Fibroblast of skin of right quadriceps (primary cell): ENCODE results near the gene TNFRSF13B.

ENCODE experiments used
- DNase-seq: peaks from one replicate; pipeline ENCODE4 v3.0.0-alpha.2; 2013

The TNFRSF13B gene

DNA sequence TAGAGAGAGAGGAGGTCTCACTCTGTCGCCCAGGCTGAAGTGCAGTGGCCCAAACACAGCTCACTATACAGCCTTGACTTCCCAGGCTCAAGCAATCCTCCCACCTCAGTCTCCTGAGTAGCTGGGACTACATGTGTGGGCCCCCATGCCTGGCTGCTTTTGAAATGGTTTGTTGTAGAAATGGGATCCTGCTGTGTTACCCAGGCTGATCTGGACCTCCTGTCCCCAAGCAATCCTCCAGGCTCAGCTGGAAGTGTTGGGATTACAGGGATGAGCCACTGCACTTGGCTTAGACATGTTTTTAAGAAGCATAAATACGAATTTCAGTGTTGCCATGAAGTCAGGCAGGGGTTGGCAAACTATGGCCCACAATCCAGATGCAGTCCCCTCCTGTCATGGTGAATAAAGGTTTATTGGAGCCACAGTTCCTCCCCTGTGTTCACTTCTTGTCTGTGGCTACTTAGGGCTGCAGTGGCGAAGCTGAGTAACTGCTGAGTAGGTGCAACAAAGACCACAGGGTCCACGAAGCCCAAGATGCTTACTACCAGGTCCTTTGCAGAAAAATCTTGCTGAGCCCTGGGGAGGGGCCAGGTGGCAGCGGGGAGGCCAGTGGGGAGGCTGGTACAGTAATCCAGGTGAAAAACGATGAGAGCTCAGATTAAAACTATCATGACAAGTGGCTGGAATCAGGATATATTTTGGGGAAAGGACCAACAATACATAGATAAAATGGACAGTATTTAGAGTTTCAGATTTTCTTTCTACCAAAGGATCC, 35.2 kb downstream of the TNFRSF13B start:
- no peak for DNase-seq

DNA sequence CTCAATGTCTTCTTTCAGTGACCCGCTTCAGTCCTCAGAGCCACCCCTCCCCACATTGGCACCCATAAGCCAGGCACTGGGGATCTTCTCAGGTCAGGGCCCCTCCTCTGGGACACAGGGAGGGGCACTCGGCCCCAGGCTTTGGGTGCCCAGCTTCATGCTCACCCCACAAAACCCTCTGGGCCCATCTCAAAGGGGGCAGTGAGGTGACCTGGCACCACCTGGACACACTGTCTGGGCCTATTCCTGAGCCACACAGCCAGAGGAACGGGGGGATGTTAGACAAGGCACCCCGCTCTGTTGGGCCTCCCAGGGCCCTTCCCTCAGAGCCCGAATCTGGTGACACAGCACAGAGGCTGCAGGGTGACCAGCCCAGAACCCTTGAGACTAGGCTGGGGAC, 36.1 kb downstream of the TNFRSF13B start:
- no peak for DNase-seq

DNA sequence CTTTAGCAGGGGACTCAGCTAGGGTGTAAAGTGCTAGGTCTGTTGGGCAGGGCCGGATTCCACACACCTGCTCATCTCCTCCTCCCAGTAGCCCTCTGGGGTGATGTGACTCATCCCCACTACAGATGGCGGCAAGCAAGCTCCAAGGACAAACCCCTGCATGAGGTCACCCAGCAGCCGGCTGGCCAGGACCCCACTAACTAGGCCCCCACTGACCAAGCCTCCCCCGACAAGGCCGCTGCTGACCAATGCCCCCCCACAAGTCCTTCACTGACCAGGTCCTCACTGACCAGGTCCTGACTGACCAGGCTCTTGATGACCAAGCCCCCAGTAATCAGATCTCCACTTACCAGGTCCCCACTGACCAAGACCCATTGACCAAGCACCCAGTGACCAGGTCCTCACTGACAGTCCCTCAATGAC, 36.7 kb downstream of the TNFRSF13B start:
- DNase-seq, result no peak

DNA sequence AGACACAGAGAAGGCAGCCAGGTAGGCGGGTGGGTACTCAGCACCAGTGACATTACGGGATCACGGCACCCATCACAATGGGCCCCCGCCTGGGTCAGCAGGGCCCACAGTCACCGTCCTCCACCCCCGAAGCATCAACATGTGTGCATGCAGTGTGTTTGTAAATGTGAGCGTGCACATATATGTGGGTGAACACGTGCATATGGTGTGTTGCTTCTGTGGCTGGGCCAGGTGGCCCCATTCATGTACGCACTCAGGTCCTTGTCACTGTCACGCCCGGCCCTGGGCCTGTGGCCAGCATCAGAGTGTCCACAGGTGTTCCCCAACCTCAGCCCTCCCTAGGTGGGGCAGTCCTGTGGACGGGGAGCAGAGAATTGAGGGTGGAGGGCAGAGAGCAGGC, 37.1 kb downstream of the TNFRSF13B start:
- no peak for DNase-seq

DNA sequence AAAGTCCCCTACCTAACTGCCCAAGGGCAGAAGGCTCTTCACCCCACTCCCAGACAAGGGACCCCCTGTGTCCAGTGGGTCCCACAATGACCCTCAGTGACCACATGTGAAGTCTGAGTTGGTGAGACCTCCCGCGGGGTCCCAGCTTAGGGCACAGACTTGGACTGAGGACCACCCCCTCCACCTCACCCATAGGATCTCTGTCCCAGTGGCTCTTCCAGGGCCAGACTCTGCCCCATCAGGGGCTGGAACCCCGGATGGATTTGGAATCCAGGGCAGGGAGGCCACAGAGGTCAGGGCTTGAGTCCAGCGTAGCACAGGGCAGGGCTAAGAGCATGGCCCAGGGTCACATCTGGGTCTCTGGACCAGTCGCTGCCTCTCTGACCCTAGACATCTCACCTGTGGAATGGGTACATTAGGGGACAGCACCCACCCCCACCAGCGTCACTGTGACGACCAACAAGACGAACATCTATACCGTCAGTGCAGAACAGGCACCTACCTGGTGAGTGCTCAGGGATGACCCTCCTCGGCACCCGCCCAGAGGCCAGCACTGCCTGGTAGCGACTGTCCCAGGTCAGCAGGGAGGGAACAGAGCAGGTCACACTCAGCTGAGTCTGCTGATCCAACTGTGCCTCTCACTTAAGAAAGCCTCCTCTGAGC, 37.7 kb downstream of the TNFRSF13B start:
- no peak for DNase-seq

DNA sequence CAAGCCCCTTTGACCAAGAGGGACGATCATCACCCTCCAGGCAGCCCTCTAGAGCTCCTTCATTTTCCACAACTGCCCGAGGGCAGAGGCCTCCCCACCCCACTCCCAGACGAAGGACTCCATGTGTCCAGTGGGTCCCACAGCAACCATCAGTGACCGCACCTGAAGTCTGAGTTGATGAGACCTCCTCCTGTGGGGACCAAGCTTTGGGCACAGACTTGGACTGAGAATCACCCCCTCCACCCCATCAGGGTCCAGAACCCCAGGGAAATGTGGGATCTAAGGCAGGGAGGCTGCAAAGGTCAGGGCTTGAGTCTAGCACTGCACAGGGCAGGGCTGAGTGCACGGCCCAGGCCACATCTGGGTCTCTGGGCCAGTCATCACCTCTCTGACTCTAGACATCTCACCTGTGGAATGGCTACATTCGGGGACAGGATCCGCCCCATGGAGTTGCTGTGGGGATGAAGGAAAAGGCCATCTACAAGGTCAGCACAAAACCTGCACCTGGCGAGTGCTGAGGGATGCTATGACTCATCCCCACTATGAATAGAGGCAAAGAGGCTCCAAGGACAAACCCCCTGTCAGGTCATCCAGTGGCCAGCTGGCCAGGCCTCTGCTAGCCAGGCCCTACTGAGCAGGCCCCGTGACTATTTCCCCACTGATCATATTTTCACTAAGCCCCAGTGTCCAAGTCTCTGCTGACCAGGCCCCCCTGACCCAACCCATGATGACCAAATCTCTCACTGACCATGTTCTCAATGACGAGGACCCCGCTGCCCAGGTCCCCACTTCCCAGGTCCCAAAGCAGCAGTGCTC, 38.4 kb downstream of the TNFRSF13B start:
- no peak for DNase-seq

DNA sequence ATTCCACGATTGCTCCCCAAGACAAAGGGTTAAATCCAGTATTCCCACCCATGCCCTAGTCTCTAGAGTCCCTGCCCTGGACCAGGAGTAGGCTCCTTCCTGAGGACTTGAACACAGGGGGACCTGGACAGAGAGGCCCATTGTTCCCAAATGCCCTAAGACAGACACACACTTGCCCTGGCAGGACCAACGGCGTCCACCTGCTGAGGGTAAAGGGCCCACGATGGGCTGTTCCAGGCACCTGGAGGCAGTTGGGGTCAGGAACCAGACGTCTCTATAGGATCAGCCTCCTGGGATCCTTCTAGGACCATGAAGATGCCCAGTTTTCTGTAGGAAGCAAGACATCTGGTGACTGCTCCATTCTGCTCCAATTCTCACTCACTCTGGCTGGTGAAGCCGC, 39.3 kb downstream of the TNFRSF13B start:
- DNase-seq, result no peak

DNA sequence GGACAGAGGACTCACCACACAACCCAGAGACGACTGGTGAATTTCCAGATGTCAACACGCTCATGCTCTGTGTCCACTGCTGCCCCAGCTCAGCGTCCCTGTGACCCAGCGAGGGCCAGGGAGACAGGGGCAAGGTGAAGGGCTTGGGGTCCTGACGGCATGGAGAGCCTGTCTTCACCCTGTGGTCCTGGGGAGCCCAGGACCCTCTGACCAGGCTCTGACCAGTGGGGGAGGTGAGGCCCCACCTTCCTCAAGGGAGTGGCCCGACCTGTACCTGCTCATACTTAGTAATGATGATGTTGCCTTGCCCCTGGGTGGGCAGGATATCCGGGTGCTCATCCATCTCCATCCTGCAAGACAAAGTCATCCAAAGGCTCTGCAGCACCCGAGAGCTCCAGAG, 39.8 kb downstream of the TNFRSF13B start:
- DNase-seq, result no peak

DNA sequence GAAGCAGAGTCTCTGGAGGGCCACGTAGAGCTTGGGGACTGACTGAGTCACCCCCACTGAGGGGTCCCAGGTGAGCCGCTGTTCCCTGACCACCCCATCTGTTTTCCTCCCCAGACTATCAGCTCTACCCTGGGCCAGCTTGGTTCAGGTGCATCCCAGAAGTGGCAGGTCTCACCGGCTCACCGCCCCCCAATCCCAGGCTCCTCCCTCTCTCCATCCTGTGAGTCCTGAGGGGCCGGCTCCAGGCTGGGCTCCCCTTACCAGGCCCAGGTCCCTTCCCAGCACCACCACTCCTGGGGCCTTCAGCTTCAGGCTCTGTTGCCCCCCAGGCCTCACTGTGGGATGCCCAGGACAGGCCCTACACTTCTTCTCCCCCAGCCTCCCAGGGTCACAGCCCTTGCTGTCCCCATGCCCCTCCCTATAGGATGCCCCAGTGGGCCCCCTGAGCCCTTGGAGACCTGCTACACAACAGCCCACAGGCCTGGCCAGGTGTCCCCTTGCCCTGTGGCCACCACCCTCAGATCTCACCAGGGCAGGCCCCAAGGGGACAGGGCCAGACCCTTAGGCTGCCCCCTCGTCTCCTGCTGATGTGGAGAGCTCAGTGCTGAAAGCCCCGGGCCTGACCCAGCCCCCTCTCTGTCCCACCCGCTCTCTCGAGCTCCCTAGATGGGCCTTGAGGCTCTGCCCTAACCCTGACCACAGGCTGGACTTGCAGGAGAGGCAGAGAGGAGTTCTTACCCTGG, 40.4 kb downstream of the TNFRSF13B start:
- DNase-seq, result no peak

DNA sequence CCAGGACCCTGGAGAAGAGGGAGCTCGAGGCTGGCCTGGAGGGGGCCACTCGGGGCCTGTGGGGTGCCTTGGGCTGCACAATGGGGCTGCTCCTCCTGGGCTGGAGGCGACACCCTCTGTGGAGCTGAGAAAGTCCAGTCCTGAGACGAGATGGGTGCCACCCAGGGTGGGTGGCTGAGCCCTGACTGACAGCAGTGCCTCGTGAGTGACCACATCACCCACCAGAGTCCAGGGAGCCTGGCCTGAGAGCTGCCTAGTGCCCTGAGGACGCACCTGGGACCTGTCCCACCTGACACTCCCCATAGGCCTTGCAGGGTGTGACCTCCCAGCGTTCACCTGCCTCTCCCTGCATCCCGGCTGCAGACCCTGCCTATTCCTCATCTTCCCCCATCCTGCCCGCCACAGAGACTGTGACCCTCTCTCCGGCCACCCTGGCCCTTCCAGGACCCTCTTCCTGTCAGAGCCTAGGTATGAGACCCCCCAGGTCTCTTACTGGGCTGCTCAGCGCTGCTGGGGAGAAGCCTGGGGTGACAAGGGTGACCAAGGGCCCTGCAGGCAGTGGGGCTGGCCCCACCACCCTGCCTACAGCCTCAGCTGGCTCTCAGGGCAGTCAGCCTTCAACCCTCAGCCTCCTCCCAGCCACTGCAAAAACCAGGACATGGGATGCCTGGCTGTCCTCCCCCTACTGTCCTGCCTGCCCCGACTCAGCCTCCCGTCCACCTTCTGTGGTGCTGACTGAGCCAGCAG, 41.2 kb downstream of the TNFRSF13B start:
- no peak for DNase-seq

DNA sequence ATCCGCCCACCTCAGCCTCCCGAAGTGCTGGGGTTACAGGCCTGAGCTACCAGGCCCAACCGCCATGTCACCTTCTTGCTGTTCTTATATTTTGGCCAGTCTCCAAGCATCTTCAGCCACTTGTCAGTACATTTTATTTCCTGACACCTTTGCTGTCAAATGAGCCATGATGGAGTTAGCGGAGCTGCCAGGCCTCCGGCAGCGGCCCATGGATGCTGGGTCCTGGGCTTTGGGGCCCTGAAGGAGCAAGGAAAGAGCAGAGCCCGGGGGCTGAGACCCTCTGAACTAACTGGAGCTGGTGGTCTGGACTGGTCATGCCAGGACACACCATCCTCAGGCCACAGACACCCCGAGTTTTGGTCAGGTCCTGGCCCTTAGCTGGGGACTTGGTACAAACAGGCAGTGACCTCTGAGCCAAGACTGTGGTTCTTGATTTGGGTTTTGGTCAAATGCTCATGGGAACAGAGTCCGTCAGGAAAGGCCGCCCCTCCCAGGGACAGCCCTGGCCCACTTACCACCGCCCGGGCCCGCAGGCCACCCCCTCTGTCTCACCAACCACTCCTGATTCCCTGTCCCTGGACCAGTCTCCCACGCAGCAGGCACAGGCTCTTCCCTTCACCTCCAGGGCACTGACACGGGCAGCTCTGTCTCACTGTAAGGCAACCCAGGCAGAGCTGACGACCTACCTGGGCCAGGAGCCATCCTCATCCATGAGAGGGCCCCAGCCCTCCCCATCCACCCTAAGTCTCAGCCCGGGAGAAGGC, 42.0 kb downstream of the TNFRSF13B start:
- DNase-seq, result no peak

DNA sequence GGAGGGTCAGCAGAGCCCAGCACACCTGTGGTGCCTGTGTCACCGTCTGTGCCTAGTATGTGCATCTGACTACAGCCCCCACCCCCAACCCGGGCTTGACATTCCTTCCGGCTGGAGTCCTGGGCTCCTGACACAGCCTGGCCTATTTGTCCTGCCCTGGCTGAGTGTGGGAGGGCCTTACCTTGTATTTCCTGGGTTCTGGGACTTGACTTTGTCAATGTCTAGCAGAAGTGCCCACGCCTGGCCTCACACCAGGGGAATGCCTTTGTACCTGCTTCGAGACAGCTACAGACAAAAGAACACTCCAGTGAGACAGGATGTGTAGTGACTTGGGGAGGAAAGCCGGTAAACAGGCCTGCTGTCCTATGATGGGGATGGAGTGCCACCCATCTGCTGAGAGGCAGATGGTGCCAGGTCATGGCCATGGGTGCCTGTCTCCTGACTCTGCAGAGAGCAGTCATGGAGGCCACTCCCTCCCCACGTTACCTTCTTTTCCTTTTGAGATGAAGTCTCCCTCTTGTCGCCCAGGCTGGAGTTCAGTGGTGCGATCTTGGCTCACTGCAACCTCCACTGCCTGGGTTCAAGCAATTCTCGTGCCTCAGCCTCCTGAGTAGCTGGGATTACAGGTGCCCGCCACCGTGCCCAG, 42.8 kb downstream of the TNFRSF13B start:
- DNase-seq, result no peak

DNA sequence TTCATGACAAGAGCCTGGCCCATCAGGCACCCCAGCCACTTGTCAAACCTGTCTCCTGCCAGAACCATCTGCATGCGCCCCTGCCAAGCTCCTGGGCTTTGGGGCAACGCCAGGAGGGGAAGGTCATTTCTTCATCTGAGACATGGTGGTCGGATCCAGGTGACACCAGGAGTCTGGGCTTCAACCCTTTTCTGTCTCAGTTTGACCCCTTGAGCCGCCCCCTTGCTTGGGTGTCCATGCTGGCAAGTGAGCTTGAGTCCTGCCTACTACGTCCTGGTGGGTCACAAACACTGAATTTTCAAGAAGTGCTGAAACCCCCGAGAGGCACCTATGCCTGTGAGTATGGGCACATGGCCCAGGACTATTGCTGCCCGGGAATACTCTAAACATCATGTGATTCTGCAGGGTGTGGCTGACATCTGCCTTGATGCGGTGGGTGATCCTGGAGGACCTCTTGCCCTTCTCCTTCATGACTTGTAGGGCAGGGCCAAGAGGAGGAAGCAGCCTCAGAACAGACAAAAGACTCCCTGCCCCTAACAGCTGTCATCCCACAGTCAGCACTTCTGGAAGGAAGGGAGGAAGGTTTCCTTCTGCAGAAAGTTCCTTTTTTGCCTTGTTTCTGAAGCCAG, 43.4 kb downstream of the TNFRSF13B start:
- no peak for DNase-seq

DNA sequence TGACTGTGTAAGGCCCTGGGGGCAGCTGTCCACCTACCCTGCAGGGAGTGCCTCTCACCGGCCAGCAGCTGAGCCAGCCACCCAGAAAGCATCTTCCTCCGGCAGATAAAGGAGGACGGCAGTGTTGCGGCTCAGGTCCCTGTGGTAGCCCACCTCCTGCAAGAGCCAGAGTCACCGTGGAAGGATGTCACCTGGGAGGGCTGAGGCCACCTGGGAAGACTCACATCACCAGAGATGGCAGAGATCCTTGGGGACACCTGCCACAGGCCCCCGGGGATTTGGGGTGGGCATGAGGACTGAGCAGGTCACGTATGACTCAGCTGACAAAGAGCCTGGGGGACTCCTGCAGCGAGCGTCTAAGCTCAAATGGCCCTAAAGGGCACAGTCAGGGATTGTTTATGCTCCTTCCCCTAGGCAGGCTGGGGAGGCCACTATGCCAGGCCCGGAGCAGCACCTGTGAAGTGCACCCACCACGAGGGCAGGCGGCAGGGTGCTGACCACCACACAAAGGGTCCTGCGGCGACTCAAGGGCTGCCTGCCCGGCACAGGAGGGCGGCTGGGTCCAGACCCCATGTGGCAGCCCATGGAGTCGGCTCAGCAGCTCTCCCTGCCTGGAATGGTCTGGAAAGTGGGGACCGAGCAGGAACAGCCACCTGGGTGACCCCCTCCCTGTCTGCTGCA, 44.1 kb downstream of the TNFRSF13B start:
- DNase-seq, result no peak

DNA sequence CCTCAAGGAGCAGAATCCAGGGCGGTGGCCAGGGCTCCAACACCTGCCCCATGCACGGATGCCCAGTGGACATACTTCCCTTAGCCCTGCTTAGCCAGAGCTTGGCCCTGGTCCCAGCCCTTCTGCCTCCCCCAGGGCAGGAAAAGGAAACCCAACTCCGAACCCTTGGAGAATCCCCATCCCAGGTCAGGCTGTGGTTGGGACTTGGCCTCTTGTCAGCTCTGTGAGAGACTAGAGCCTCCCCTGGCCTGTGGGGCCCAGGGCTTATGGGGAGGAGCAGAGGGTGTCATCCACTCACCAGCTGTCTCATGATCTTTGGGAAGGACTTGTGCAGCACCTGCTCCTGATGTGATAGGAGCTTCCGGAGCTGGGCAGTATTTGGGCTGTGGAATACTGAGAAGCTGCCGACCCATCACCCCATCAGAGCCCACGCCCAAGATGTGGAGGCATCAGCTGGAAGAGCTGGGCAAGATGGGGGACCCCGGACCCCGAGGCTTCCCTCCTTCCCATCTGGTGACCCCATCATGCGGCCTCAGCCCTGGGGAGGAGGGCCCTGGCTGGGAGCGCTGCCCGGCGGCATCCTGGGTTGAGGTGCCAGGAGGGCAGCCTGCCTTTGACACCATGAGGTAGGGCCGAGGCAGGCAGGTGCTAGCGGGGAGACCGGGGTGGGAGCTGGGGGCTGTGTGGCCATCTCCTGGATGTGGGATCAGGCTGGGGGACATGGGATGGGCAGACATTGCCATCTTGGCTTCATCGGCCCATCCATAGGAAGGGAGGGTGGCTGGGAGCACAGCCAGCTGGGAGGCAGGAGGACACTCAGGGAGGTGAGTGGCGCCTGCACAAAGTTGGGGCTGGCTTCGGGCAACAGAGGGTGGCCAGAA, 45.1 kb downstream of the TNFRSF13B start:
- DNase-seq, result no peak

DNA sequence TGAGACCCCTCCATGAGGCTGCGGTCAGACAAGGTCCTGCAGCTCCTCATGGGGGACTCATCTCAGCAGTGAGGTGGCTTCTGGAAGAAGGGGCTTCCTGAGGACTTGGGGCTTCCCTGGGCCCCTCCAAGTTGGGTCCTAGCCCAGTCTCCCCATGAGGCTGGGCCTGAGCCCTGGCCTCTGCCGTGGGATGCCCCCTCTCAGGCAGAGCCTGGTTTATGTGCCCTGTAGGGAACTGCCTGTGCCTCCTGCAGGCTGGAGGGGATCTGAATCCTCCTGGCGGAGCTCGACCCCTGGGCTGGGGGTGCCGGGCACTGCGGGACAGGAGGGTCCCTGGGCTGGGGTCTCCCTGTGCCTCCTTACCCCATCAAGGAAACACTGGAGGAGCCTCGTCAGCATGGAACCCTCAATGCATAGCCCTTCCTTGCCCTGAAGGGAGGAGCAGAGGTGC, 45.8 kb downstream of the TNFRSF13B start:
- DNase-seq, result no peak

DNA sequence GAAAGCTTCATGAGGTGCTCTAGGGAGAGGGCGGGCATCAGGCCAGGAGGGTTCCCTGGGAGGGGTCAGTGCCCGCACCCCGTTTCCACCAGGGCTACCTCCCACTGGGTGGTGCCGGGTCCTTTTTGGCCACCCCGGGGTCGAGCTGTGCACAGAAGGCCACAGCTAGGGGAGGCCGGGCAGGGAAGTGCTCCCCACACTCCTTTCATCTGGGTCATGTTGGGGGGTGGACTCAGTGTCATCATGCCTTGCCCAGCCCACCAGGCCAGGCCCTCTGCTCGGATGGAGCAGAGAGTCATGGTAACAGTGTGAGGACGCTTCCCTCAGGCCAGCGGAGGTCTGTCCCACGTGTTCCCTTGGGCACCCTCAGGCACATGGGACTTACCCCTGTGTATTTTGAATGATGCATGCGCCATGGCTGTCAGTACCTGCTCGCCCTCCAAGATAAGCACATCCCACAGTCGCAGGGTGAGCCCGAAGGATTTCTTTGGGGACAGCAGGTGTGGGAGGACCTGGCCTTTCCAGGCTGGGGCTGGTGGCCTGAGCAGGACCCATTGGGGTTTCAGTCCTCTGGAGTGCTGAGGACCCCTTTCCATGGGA, 46.4 kb downstream of the TNFRSF13B start:
- no peak for DNase-seq
